NCI-H2171 (cell line): Measurements from ENCODE around the gene DYNC2I2.

Source experiments
- DNase-seq: peaks from one replicate; lab custom pipeline; 2025; lab: John Stamatoyannopoulos, UW

Gene DYNC2I2

GRCh38 chr9:128635266-128636023 lies 21.2 kb downstream of the DYNC2I2 start:
- peak; percentile 47 for DNase-seq

GRCh38 chr9:128634651-128635262 lies 21.9 kb downstream of the DYNC2I2 start:
- DNase-seq = no peak

- no peak for DNase-seq
These were observed 22.5 kb downstream of the DYNC2I2 start for GRCh38 chr9:128634111-128634510.

- no peak for DNase-seq
These were observed 23.0 kb downstream of the DYNC2I2 start for GRCh38 chr9:128633601-128634000.

GRCh38 chr9:128633057-128633456 lies 23.6 kb downstream of the DYNC2I2 start:
- DNase-seq = no peak

- no peak for DNase-seq
These were observed 24.2 kb downstream of the DYNC2I2 start for GRCh38 chr9:128632486-128632885.

- DNase-seq = no peak
These were observed 24.6 kb downstream of the DYNC2I2 start for GRCh38 chr9:128632066-128632465.

GRCh38 chr9:128631636-128632035 lies 25.0 kb downstream of the DYNC2I2 start:
- DNase-seq = no peak

- no peak for DNase-seq
These were observed 26.6 kb downstream of the DYNC2I2 start for GRCh38 chr9:128629852-128630545.

- DNase-seq = no peak
These were observed 27.5 kb downstream of the DYNC2I2 start for GRCh38 chr9:128629136-128629535.

GRCh38 chr9:128628471-128629048 lies 28.1 kb downstream of the DYNC2I2 start:
- DNase-seq = no peak

- no peak for DNase-seq
These were observed 28.7 kb downstream of the DYNC2I2 start for GRCh38 chr9:128627906-128628305.

GRCh38 chr9:128627127-128627715 lies 29.4 kb downstream of the DYNC2I2 start:
- DNase-seq = no peak

GRCh38 chr9:128626181-128626580 lies 30.5 kb downstream of the DYNC2I2 start:
- DNase-seq = no peak

- DNase-seq = no peak
These were observed 31.1 kb downstream of the DYNC2I2 start for GRCh38 chr9:128625391-128626146.

- DNase-seq = no peak
These were observed 32.1 kb downstream of the DYNC2I2 start for GRCh38 chr9:128624566-128624965.

GRCh38 chr9:128621730-128622455 lies 34.8 kb downstream of the DYNC2I2 start:
- no peak for DNase-seq

- no peak for DNase-seq
These were observed 36.9 kb downstream of the DYNC2I2 start for GRCh38 chr9:128619779-128620178.

- no peak for DNase-seq
These were observed 37.5 kb downstream of the DYNC2I2 start for GRCh38 chr9:128619127-128619526.

GRCh38 chr9:128617943-128618342 lies 38.7 kb downstream of the DYNC2I2 start:
- DNase-seq = no peak

- DNase-seq = no peak
These were observed 41.1 kb downstream of the DYNC2I2 start for GRCh38 chr9:128615571-128615970.
